GM19438 (cell line): ENCODE data around the gene IL34.

Source experiments
- ATAC-seq: cut with Tn5 transposase; IDR thresholded peaks from one replicate; pipeline ENCODE4 v1.9.1; 2021; ENCODE audit warnings: low read depth; ENCODE audit not compliant: unreplicated experiment

IL34 gene

DNA sequence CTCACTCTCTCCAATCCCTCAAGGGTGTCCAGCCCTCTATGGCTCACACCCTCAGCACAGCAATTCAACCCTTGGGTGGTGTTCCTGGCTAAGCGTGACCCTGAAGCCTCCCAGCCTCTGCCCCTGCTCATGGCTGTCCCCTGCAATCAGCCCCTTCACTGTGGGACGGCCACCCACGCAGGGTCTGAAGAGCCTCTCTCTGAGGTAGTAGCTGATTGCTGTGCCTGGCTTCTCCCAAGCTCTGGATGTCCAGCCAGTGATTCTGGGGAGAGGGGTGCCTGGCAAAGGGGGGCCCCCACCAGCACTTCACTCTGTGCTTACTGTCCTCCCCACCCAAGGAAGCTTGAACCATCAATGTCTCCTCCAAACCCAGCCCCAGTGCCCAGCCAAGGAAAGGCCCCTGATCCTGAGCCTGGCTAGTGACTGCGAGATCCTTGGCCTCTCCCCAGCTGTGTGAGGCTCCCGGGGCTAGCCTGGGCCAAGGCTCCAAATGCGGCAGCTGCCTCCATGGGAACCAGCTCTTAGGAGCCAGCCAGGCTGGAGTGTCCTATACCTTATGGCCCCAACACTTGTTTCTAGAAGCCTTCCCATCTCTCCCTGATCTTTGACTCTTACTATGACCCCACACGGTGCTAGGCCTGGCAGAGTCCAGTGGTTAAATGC is 29.6 kb downstream of the IL34 start:
- ATAC-seq: no peak

DNA sequence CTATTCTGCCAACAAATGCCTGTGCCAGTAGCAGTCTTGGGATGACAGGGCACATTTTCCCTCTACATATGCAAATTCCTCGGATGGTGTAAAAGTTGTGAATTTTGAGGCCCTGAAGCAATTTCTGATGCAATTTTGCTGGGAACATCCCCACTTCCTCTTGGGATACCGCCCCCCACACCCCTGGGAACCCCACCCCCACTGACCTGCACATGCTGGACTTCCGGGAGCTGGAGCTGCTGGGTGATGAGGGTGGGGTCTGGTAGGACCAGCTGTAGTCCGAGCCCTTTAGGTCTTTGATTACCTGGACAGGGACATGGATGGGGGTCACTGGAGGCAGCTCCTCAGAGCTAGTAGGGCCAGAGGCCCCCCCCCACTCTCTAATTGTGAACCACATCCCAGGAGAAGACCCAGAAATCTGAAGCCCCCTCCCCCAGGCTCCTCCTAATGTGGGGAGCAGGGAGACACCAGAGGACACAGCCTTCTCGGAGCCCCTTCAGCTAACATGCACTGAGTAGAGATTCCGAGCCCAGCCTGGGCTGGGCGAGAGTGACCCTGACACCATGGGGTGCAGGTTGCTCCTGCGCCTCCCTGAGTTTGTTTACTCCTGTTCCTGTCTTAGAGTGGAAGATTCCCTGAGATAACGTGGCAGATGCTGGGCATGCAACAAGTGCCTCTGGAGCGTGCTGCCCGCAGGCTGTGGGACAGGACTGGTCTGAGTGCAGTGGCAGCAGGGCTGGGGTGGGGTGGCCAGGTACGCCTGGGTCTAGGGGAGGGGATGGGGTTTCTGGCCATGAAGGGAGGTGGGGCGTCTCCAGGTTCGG is 30.5 kb downstream of the IL34 start:
- ATAC-seq: no peak

DNA sequence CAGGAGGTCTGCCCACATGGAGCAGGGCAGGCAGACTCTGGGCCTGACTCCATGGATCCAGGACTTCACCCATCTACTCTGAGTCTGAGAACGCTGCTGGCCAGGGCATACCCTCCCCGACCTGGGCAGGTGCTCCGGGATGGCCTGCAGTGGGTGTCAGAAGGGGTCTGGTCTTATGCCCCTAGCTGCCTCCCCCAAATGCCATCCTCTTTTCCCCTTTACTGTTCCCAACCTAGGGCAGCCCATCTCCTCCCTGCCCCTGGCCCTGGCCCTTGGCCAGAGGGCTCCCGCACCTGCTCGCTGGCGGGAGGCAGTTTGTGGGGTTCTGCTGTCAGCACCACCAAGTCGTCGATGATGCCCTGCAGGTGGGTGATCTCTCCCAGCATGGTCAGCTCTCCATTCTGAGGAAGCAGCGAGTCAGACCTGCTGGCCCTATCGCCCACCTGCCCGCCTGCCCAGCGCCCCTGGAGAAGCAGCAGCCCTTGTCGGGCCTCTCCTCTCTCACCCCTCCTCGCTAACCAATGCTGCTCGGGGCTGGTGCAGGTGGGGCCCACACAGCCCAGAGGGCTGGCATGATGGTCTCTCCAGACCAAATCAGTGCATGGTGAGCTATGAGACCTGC is 31.3 kb downstream of the IL34 start:
- ATAC-seq: no peak

GRCh38 chr16:70678121-70678897 is 31.9 kb downstream of the IL34 start:
- no peak for ATAC-seq

GRCh38 chr16:70678898-70679670 is 32.7 kb downstream of the IL34 start:
- no peak for ATAC-seq

GRCh38 chr16:70679671-70680494 is 33.5 kb downstream of the IL34 start:
- ATAC-seq: no peak

- ATAC-seq: no peak
Observed at GRCh38 chr16:70680495-70681381, 34.4 kb downstream of the IL34 start.

DNA sequence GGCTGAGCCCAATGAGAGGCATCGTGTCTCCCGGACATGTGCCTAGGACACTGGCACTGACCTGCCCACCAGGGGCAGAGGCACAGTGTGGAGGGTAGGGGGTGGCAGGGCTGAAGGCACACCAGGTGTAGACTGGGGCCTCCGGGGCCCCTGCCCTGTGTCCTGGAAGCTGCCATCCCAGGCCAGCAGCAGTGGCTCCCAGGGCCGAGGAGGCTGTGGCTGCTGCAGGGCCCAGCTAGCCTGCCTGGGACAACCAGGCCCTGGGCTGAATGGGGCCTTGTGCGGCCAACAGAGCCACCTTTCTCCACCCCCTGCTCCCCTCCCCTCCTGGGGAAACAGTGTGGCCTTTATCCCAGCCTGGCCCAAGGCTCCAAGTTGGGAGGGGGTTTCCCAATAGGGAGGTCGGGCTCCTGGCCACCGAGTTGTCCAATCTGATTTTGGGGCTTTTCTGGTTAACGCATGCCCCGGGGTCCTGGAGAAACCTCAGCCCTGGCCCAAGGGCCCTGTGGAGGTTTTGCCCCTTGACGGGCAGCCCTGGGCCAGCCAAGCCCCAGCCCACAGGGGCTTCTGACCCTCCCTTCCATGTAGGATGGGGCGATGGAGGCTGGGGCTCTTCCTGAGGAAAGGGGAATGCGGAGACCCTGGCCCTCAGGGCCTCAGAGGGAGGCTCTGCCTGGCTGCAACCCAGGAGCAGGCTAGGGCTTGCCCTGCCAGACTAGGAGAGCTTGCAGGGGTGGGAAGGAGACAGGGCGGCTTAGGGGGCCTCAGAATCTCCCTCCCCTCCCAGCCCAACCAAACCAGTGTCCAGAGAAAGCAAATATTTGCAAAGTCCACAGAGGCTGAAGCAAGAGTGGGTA is 35.3 kb downstream of the IL34 start:
- ATAC-seq: no peak

- ATAC-seq: no peak
Observed at GRCh38 chr16:70682239-70683145, 36.1 kb downstream of the IL34 start.

DNA sequence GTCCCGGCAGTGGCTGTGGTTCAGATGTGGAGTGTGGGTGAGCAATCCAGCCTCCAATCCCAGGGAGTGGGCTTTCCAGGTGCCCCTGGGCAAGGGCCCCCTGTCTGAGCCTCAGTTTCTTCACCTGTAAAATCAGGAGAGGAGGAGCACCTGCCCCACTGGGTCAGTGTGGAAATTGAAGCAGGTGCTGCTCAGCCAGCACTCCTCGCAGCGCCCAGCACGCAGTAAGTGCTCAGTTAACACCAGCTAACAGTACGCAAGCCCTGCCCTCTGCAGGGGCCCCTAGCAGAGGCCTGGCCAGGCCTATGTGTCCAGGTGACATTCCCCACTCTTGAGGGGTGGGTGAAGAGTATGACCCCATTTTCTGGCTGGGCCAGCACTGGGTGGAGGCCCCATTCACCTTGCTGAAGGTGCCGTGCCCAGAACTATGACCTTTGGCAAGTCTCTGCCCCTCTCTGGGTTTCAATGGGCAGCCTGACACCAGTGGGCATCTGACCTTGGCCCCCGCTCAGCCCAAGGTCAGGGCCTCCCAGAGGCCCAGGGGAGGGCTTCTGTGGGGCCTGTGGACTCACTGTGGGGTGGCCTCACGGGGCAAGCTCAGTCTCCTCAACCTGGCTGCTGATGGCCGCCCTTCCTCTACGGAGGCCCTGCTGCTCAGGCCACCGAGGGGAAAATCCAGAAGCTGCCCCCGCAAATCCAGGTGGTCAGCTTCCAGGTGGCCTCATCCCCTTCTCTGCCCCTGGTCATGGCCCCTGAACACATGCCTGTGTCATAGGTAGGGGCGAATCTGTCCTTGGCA is 37.0 kb downstream of the IL34 start:
- no peak for ATAC-seq

- ATAC-seq: no peak
Observed at GRCh38 chr16:70684146-70685060, 38.0 kb downstream of the IL34 start.

DNA sequence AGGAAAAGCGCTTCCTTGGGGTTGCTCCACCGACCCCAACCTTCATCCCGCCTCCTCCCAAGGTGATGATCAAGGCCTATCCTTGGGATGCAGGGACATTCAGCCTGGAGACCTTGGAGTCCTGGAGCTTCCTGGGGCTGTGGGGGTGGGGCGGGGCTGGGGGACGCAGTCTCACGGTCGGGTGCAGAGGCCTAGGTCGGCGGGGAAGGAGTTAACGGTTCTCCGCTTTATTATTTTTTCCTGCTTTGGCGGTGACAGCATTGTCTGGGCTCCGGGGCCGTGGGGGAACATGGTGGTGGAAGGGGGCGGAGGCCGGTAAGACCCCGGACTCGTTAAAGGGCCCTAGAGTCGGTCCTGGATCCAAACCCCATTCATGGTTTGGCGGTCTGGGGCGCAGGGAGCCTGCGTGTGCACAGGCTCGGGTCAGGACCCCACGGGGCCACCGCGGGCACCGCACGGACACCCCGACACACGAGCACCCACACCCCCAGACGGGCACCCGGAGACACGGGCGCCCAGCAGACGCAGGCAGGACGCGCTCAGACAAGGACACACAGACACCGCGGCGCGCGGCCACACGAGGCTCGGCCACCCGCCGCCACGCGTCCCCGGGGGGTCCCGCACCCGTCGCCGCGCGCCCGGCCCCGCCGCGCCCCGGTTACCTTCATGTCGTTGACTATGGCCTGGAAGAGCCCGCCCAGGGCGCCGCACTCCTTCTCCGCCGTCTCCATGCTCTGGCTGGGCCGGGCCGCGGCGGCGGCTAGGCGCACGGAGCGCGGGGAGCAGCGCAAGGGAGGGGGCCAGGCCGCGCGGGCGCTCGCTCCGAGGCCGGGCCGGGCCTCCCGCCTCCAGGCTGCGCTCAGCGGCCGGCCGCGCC is 38.9 kb downstream of the IL34 start:
- no peak for ATAC-seq

GRCh38 chr16:70685938-70686375 is 39.6 kb downstream of the IL34 start, which contains the start of gene MTSS2:
MTSS2 (minus strand) TSS chr16:70686053; CDS start chr16:70685791, 262 bp downstream.
- ATAC-seq: no peak
